MM.1S (cell line): ENCODE results near the gene ADARB2.

Source experiments
- EZH2 ChIP-seq: fragments of 300-600 bp; sonication (generic); optimal IDR thresholded peaks from 2 replicates; pipeline ENCODE3; 2017; ENCODE audit warnings: low read depth, mild to moderate bottlenecking, antibody characterized with exemption, low read length, mixed read lengths
- TF ChIP-seq, protein P1 (sequence below): fragments of 300-600 bp; sonication (generic); IDR thresholded peaks from 2 replicates; pipeline ENCODE4 v1.5.1; 2016; ENCODE audit warnings: antibody characterized with exemption, low read length, mixed read lengths

DNA sequence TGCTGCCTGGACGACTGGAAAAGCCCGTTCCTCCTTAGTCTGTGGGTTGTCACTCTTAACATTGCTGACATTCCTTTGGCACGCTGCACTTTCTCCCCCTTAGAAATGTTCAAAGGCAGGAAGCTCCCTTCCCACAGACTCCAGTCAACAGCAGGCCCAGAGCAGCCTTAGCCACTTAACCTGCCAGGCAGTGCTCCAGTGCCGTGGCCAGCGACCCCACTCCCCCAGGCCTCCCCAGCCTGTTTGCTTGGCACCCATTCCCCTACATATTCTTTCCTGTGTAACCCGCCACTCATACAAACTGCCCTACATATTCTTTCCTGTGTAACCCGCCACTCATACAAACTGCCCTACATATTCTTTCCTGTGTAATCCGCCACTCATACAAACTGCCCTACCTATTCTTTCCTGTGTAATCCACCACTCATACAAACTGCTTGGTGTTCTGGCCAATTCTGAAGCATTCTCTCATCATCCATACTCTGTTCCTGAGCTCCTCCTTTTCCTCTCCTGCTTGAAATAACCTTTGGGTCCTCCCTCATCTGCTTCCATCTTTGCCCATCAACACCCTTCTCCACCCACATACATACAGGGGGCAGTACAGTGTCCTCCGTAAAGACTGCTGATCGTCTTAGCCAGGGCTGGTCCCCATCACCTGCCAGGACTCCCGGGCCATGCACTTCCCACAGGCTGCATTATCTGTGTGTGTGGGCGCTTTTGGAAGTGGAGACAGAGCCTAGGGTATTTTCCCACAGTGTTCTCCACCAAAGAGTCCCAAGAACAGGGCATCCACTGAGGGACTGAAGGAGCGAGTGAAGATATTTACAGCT, 57.3 kb downstream of the ADARB2 start:
- TF ChIP-seq, protein P1, sequence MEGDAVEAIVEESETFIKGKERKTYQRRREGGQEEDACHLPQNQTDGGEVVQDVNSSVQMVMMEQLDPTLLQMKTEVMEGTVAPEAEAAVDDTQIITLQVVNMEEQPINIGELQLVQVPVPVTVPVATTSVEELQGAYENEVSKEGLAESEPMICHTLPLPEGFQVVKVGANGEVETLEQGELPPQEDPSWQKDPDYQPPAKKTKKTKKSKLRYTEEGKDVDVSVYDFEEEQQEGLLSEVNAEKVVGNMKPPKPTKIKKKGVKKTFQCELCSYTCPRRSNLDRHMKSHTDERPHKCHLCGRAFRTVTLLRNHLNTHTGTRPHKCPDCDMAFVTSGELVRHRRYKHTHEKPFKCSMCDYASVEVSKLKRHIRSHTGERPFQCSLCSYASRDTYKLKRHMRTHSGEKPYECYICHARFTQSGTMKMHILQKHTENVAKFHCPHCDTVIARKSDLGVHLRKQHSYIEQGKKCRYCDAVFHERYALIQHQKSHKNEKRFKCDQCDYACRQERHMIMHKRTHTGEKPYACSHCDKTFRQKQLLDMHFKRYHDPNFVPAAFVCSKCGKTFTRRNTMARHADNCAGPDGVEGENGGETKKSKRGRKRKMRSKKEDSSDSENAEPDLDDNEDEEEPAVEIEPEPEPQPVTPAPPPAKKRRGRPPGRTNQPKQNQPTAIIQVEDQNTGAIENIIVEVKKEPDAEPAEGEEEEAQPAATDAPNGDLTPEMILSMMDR, result no peak
- TF ChIP-seq EZH2, result no peak
